ENCODE results near the gene STIP1.

The STIP1 gene

GRCh38 chr11:64251753-64252002 is 65.7 kb downstream of the STIP1 start:
- Mint-ChIP-seq H3K27ac (peak overlapping the region; percentile 36), H3K4me1 (peaks cover 50% of the 10 kb centered on the region), H3K9me3 (no peaks in the 10 kb centered on the region), H3K27me3 (no peaks in the 10 kb centered on the region), H3K4me3 (peak overlapping the region; percentile 86), H3K36me3 (no peaks in the 10 kb centered on the region)
- no peak for ATAC-seq

DNA sequence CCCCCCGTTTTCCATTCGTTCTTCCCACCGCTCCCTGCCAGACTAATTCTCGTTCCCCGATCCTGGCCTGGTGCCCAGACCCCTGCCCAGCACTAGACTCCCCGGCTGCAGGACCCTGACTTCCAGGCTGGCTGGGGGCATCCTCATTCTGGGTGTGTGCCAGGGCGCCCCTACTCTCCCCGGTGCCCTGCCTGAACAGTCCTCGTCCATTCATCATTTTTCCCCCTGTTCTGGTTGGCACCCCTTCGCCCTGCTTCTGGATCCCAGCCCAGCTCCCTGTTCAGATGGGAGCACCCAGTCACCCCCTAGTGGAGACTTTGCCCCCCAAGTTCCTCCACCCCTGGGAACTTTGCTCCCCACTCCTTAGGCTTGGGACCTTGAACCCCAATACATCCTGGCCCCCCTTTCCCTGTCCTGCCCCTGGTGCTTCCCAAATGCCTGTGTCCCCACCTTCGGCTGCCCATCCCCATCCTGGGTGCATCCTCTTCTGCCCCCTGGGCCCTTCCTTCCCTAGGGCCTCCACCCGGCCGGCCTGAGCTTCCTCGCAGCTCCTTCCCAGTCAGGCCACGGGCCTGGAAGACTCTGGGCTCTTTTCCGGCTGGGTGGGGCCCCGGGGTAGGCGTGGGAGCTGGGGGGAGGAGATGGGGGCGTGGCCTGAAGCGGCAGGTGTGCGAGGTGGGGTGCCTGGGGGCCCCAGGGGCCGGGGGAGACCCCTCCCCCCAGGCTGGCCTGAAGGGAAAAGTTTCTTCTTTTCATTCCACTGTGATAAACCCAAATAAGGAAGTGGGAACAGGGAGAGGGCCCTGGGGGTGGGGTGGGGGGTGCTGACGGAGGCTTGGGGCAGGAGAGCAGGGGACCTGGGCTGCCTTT is 66.3 kb downstream of the STIP1 start:
- Mint-ChIP-seq H3K27ac (peak overlapping the region; percentile 36), H3K36me3 (no peaks in the 10 kb centered on the region), H3K4me1 (peaks cover 47% of the 10 kb centered on the region), H3K4me3 (peak overlapping the region; percentile 86), H3K27me3 (no peaks in the 10 kb centered on the region), H3K9me3 (no peaks in the 10 kb centered on the region)
- no peak for ATAC-seq

- Mint-ChIP-seq H3K4me3 (no peak overlapping the region), H3K9me3 (no peaks in the 10 kb centered on the region), H3K4me1 (peaks cover 39% of the 10 kb centered on the region), H3K27me3 (no peaks in the 10 kb centered on the region), H3K27ac (no peak overlapping the region), H3K36me3 (peaks cover 4% of the 10 kb centered on the region)
- ATAC-seq: no peak
These were observed 67.1 kb downstream of the STIP1 start for GRCh38 chr11:64253043-64253442.

- Mint-ChIP-seq H3K4me1 (peaks cover 37% of the 10 kb centered on the region), H3K36me3 (peaks cover 8% of the 10 kb centered on the region), H3K4me3 (no peak overlapping the region), H3K27me3 (no peaks in the 10 kb centered on the region), H3K9me3 (no peaks in the 10 kb centered on the region), H3K27ac (no peak overlapping the region)
- no peak for ATAC-seq
These were observed 67.5 kb downstream of the STIP1 start for GRCh38 chr11:64253481-64253880.

Data from stimulated activated memory B cell treated with anti-CD40 and anti-IgM and Interleukin-4, amounts not matched to agents 10 μg/mL and 1 μg/mL and 100 μg/mL, for 72 hours (primary cell).